ENCODE data around the gene SPRED2.

SPRED2 gene

DNA sequence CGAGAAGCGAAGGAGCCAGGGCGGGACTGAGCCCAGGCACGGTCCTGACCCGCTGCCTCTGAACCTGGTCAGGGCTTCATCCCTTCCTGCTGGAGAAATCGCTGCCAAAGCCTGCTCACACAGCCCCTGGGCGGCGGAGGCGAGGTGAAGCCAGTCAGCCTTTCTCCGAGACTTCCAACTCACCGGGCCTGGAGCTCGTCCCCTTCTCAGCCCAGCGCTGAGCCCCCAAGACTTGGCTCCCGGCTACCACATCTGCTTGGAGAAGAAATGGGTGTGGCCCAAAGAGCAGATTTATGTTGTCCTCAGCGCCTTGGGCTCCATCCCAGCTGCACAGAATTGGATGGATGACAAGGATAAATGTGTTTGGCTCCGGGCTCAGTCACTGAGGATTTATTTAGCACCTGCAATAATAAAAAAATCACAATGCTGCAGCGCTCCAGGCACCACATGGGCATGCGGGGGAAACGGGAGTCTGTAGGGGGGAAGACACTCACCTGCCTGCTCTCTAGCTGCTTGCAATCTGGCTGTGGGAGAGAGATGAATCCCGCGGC, 139.9 kb downstream of the SPRED2 start:
- POLR2A ChIA-PET: no interaction called here
- CTCF ChIA-PET: interaction anchor here (0.7 kb wide), 1 partner anchor 58 kb away, joined by 4 read pairs; no protein-coding TSS in a partner anchor
- no peak for DNase-seq

DNA sequence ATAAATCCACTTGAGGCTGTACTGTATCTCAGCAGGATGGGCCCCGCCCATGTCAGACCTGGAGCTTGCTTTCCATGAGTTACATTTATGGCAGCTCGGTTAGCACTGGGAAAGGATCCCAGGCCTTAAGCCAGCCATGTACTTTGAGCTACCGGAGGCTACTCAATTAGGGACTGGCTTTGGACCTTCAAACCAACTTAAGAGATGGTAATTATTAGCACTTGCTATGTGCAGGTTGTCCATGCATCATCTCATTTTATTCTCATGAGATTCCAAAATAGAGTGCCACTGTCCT, 140.3 kb downstream of the SPRED2 start:
- CTCF ChIA-PET: no interaction called here

More for the DNA sequence above, 139.9 kb downstream of the SPRED2 start:
- Histone ChIP-seq H3K4me1 (ENCODE audit: control extremely low read depth in 1 of 4, control insufficient read depth in 4 of 4, insufficient read depth in 4 of 4, low read length in 3 of 4) (peaks cover 2 to 6% (median 5%) of the 10 kb centered on the region in 4 experiments), H3K27ac (ENCODE audit: insufficient read depth in 1 of 2, low read depth in 1 of 2, low read length in 2 of 2, poor library complexity in 1 of 2, severe bottlenecking in 2 of 2) (no peak overlapping the region), H3K27me3 (replicated peaks in 2 of 5; ENCODE audit: control insufficient read depth in 4 of 5, insufficient read depth in 5 of 5, low read length in 4 of 5) (no peaks in the 10 kb centered on the region), H3K9me3 (ENCODE audit: control extremely low read depth in 1 of 5, control insufficient read depth in 4 of 5, insufficient read depth in 2 of 5, low read depth in 1 of 5, low read length in 4 of 5) (no peaks in the 10 kb centered on the region), H3K4me3 (ENCODE audit: control insufficient read depth in 1 of 7, extremely low read depth in 1 of 7, insufficient read depth in 4 of 7, low read depth in 2 of 7, low read length in 6 of 7) (no peak overlapping the region), H3K36me3 (ENCODE audit: control insufficient read depth in 4 of 4, insufficient read depth in 4 of 4, low read length in 3 of 4) (no peaks in the 10 kb centered on the region)
- WGBS (ENCODE audit: insufficient coverage): 95% methylated on average over 20 of the region's 21 CpGs

GRCh38 chr2:65291216-65292105, 140.9 kb downstream of the SPRED2 start:
- 82% methylated on average over 10 of the region's 11 CpGs for WGBS (ENCODE audit: insufficient coverage)
- H3K9me3 ChIP-seq (ENCODE audit: control extremely low read depth in 1 of 5, control insufficient read depth in 4 of 5, insufficient read depth in 2 of 5, low read depth in 1 of 5, low read length in 4 of 5): no peaks in the 10 kb centered on the region
- CTCF ChIA-PET: interaction anchor here (2.0 kb wide), 1 partner anchor 9 kb away, joined by 4 read pairs; no protein-coding TSS in a partner anchor
- POLR2A ChIA-PET: no interaction called here
- no peaks in the 10 kb centered on the region for H3K36me3 ChIP-seq (ENCODE audit: control insufficient read depth in 4 of 4, insufficient read depth in 4 of 4, low read length in 3 of 4)
- H3K27ac ChIP-seq (ENCODE audit: insufficient read depth in 1 of 2, low read depth in 1 of 2, low read length in 2 of 2, poor library complexity in 1 of 2, severe bottlenecking in 2 of 2): no peak overlapping the region
- H3K4me1 ChIP-seq (ENCODE audit: control extremely low read depth in 1 of 4, control insufficient read depth in 4 of 4, insufficient read depth in 4 of 4, low read length in 3 of 4): peaks cover 2 to 6% (median 5%) of the 10 kb centered on the region in 4 experiments
- no peak overlapping the region for H3K4me3 ChIP-seq (ENCODE audit: control insufficient read depth in 1 of 7, extremely low read depth in 1 of 7, insufficient read depth in 4 of 7, low read depth in 2 of 7, low read length in 6 of 7)
- DNase-seq: peak; percentile 24 to 77 (median 73)
- no peaks in the 10 kb centered on the region for H3K27me3 ChIP-seq (replicated peaks in 2 of 5; ENCODE audit: control insufficient read depth in 4 of 5, insufficient read depth in 5 of 5, low read length in 4 of 5)

More for the DNA sequence above, 140.3 kb downstream of the SPRED2 start:
- Histone ChIP-seq H3K27ac (ENCODE audit: insufficient read depth in 1 of 2, low read depth in 1 of 2, low read length in 2 of 2, poor library complexity in 1 of 2, severe bottlenecking in 2 of 2) (no peak overlapping the region), H3K4me1 (ENCODE audit: control extremely low read depth in 1 of 4, control insufficient read depth in 4 of 4, insufficient read depth in 4 of 4, low read length in 3 of 4) (peaks cover 2 to 6% (median 5%) of the 10 kb centered on the region in 4 experiments), H3K27me3 (replicated peaks in 2 of 5; ENCODE audit: control insufficient read depth in 4 of 5, insufficient read depth in 5 of 5, low read length in 4 of 5) (no peaks in the 10 kb centered on the region), H3K36me3 (ENCODE audit: control insufficient read depth in 4 of 4, insufficient read depth in 4 of 4, low read length in 3 of 4) (no peaks in the 10 kb centered on the region), H3K9me3 (ENCODE audit: control extremely low read depth in 1 of 5, control insufficient read depth in 4 of 5, insufficient read depth in 2 of 5, low read depth in 1 of 5, low read length in 4 of 5) (no peaks in the 10 kb centered on the region), H3K4me3 (ENCODE audit: control insufficient read depth in 1 of 7, extremely low read depth in 1 of 7, insufficient read depth in 4 of 7, low read depth in 2 of 7, low read length in 6 of 7) (no peak overlapping the region)
- no peak for DNase-seq
- POLR2A ChIA-PET: no interaction called here
- 100% methylated on average over 3 of the region's 3 CpGs for WGBS (ENCODE audit: insufficient coverage)

DNA sequence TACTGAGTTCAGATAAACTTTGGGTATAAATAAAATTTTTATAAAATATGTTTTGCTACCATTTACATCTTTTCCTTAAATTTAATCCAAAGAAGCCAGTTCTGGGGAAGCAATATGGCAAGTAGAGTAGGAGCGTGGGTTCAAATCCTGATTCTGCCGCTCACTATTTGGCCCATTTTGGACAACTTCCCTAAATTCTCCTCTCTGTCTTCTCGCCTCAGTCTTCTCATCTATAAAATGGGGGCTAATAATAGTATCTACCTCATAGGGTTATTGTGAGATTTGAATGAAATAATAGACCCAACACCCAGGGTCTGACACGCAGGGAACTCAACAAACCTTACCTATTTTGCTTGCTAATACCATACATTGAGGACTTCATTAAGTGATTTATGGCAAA, 145.0 kb downstream of the SPRED2 start:
- WGBS (ENCODE audit: insufficient coverage): no CpG with 5 or more reads among the region's 4 CpGs

DNA sequence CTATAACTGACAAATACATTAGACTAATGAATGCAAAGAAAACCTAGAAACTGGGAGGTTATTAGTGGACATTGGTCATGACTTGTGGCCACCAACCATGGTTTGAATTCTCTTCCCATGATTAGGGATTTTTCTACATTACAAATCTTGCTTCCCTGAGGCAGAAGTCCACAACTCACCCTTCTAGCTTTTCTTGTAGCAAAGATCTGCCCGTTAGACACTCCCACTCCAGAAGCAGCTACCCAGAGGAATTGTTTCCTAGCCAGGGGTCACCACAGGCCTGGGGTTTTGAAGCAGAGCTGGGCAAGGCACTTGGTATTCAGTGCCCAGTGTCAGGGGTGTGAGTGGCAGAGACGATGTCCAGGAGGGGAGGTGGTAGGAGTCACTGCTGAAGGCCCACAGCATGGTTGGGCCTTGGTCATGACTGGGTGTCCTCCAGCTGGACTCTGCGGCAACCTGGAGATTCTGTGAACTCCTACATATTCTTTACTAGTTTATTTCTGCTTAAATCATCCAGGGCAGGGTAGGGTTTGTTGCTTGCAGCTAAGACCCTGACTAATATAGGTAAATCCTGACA, 149.8 kb downstream of the SPRED2 start:
- Histone ChIP-seq H3K27ac (ENCODE audit: insufficient read depth in 1 of 2, low read depth in 1 of 2, low read length in 2 of 2, poor library complexity in 1 of 2, severe bottlenecking in 2 of 2) (no peak overlapping the region), H3K4me1 (ENCODE audit: control extremely low read depth in 1 of 4, control insufficient read depth in 4 of 4, insufficient read depth in 4 of 4, low read length in 3 of 4) (peaks cover 5 to 9% (median 8%) of the 10 kb centered on the region in 4 experiments), H3K27me3 (replicated peaks in 2 of 5; ENCODE audit: control insufficient read depth in 4 of 5, insufficient read depth in 5 of 5, low read length in 4 of 5) (no peaks in the 10 kb centered on the region), H3K9me3 (ENCODE audit: control extremely low read depth in 1 of 5, control insufficient read depth in 4 of 5, insufficient read depth in 2 of 5, low read depth in 1 of 5, low read length in 4 of 5) (no peaks in the 10 kb centered on the region), H3K36me3 (ENCODE audit: control insufficient read depth in 4 of 4, insufficient read depth in 4 of 4, low read length in 3 of 4) (no peaks in the 10 kb centered on the region), H3K4me3 (ENCODE audit: control insufficient read depth in 1 of 7, extremely low read depth in 1 of 7, insufficient read depth in 4 of 7, low read depth in 2 of 7, low read length in 6 of 7) (no peak overlapping the region)
- no peak for DNase-seq
- ChIA-PET CTCF (interaction anchor here (1.4 kb wide), 1 partner anchor 17 kb away, joined by 6 read pairs; no protein-coding TSS in a partner anchor), POLR2A (no interaction called here)
- WGBS (ENCODE audit: insufficient coverage): 100% methylated on average over 1 of the region's 3 CpGs

More for the DNA sequence above, 145.0 kb downstream of the SPRED2 start:
- Histone ChIP-seq H3K4me3 (ENCODE audit: control insufficient read depth in 1 of 7, extremely low read depth in 1 of 7, insufficient read depth in 4 of 7, low read depth in 2 of 7, low read length in 6 of 7) (no peak overlapping the region), H3K9me3 (ENCODE audit: control extremely low read depth in 1 of 5, control insufficient read depth in 4 of 5, insufficient read depth in 2 of 5, low read depth in 1 of 5, low read length in 4 of 5) (no peaks in the 10 kb centered on the region), H3K4me1 (ENCODE audit: control extremely low read depth in 1 of 4, control insufficient read depth in 4 of 4, insufficient read depth in 4 of 4, low read length in 3 of 4) (peaks cover 2 to 6% (median 5%) of the 10 kb centered on the region in 4 experiments), H3K36me3 (ENCODE audit: control insufficient read depth in 4 of 4, insufficient read depth in 4 of 4, low read length in 3 of 4) (no peaks in the 10 kb centered on the region), H3K27me3 (replicated peaks in 2 of 5; ENCODE audit: control insufficient read depth in 4 of 5, insufficient read depth in 5 of 5, low read length in 4 of 5) (no peaks in the 10 kb centered on the region), H3K27ac (ENCODE audit: insufficient read depth in 1 of 2, low read depth in 1 of 2, low read length in 2 of 2, poor library complexity in 1 of 2, severe bottlenecking in 2 of 2) (no peak overlapping the region)
- CTCF ChIA-PET: interaction anchor here (1.8 kb wide), 1 partner anchor 12 kb away, joined by 4 read pairs; no protein-coding TSS in a partner anchor
- POLR2A ChIA-PET: interaction anchor here (0.6 kb wide), 1 partner anchor 23 kb away, joined by 4 read pairs; no protein-coding TSS in a partner anchor
- DNase-seq: no peak

GRCh38 chr2:65281627-65282351, 150.6 kb downstream of the SPRED2 start:
- Histone ChIP-seq H3K4me1 (ENCODE audit: control extremely low read depth in 1 of 4, control insufficient read depth in 4 of 4, insufficient read depth in 4 of 4, low read length in 3 of 4) (peaks cover 5 to 9% (median 8%) of the 10 kb centered on the region in 4 experiments), H3K27ac (ENCODE audit: insufficient read depth in 1 of 2, low read depth in 1 of 2, low read length in 2 of 2, poor library complexity in 1 of 2, severe bottlenecking in 2 of 2) (no peak overlapping the region), H3K27me3 (replicated peaks in 2 of 5; ENCODE audit: control insufficient read depth in 4 of 5, insufficient read depth in 5 of 5, low read length in 4 of 5) (no peaks in the 10 kb centered on the region), H3K36me3 (ENCODE audit: control insufficient read depth in 4 of 4, insufficient read depth in 4 of 4, low read length in 3 of 4) (no peaks in the 10 kb centered on the region), H3K4me3 (ENCODE audit: control insufficient read depth in 1 of 7, extremely low read depth in 1 of 7, insufficient read depth in 4 of 7, low read depth in 2 of 7, low read length in 6 of 7) (no peak overlapping the region), H3K9me3 (ENCODE audit: control extremely low read depth in 1 of 5, control insufficient read depth in 4 of 5, insufficient read depth in 2 of 5, low read depth in 1 of 5, low read length in 4 of 5) (no peaks in the 10 kb centered on the region)
- ChIA-PET CTCF (interaction anchor here (0.6 to 1.4 kb wide), 3 partner anchors 16 to 40 kb away, joined by 3 to 6 read pairs (median 3); no protein-coding TSS in a partner anchor), POLR2A (no interaction called here)
- WGBS (ENCODE audit: insufficient coverage): 83% methylated on average over 3 of the region's 4 CpGs
- DNase-seq: no peak

Data from common myeloid progenitor, CD34-positive (primary cell).